Measurements from ENCODE around the gene VAMP4. TPM values are rescaled to one million over a fixed set of nuclear protein-coding genes. Genes with fewer than 3 reads are reported as not detected.

VAMP4 gene
- total RNA-seq, 1 experiment from 2014 or later: 4.2 TPM

DNA sequence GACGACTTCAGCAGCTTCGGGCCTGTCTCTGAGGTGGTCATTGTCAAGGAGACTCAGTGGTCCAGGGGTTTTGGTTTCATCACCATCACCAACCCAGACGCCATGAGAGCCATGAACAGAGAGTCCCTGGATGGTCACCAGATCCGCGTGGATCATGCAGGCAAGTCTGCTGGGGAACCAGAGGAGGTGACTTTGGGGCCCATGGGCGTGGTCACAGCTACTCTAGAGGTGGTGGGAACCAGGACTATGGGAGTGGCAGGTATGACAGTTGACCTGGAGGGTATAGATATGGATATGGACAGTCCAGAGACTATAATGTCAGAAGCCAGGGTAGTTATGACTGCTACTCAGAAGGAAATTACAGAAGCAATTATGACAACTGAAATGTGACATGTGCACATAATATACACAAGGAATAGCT is 20.3 kb upstream of the VAMP4 start:
- H3K14ac ChIP-seq (ENCODE audit: insufficient read depth, low read length): no peak overlapping the region
- H3K4ac ChIP-seq (ENCODE audit: low read depth, low read length): no peak overlapping the region
- no peaks in the 10 kb centered on the region for H3K27me3 ChIP-seq (ENCODE audit: insufficient read depth, low read length)

More for the DNA sequence above, 20.3 kb upstream of the VAMP4 start:
- TF ChIP-seq, protein P1, sequence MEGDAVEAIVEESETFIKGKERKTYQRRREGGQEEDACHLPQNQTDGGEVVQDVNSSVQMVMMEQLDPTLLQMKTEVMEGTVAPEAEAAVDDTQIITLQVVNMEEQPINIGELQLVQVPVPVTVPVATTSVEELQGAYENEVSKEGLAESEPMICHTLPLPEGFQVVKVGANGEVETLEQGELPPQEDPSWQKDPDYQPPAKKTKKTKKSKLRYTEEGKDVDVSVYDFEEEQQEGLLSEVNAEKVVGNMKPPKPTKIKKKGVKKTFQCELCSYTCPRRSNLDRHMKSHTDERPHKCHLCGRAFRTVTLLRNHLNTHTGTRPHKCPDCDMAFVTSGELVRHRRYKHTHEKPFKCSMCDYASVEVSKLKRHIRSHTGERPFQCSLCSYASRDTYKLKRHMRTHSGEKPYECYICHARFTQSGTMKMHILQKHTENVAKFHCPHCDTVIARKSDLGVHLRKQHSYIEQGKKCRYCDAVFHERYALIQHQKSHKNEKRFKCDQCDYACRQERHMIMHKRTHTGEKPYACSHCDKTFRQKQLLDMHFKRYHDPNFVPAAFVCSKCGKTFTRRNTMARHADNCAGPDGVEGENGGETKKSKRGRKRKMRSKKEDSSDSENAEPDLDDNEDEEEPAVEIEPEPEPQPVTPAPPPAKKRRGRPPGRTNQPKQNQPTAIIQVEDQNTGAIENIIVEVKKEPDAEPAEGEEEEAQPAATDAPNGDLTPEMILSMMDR (conservative IDR thresholded peaks at IDR 0.05): no peak
- Histone ChIP-seq H3K56ac (ENCODE audit: insufficient read length, low read depth, low read length) (no peak overlapping the region), H3K23me2 (ENCODE audit: insufficient read length, low read depth, low read length, poor library complexity, severe bottlenecking) (no peaks in the 10 kb centered on the region), H2BK15ac (ENCODE audit: low read depth, low read length) (no peak overlapping the region), H4K5ac (ENCODE audit: insufficient read length, low read depth, low read length) (no peak overlapping the region), H3T11ph (ENCODE audit: low read length) (no peak overlapping the region), H3K4me2 (ENCODE audit: insufficient read depth, insufficient read length, low read length) (no peak overlapping the region), H4K20me1 (ENCODE audit: control insufficient read depth, insufficient read depth, insufficient read length) (no peaks in the 10 kb centered on the region), H3K9me3 (ENCODE audit: control insufficient read depth, low read depth, low read length) (no peaks in the 10 kb centered on the region), H3K23ac (ENCODE audit: insufficient read length, low read depth, low read length) (no peak overlapping the region), H3K9ac (ENCODE audit: extremely low read depth, insufficient read length, low read length) (no peak overlapping the region), H3K18ac (ENCODE audit: insufficient read length, low read depth, low read length) (no peak overlapping the region), H2AFZ (ENCODE audit: low read length) (no peak overlapping the region), H2AK5ac (ENCODE audit: insufficient read length, low read length) (no peak overlapping the region), H3K4me1 (ENCODE audit: insufficient read depth, low read length) (no peaks in the 10 kb centered on the region), H4K8ac (replicated peaks; ENCODE audit: insufficient read length, low read depth, low read length) (no peak overlapping the region), H3K27ac (ENCODE audit: insufficient read length, low read depth, low read length) (no peak overlapping the region), H3K79me1 (ENCODE audit: insufficient read depth, low read depth, low read length, poor library complexity, severe bottlenecking) (no peaks in the 10 kb centered on the region), H3K79me2 (ENCODE audit: insufficient read depth, low read length) (no peaks in the 10 kb centered on the region), H2BK5ac (ENCODE audit: insufficient read length, low read length) (no peak overlapping the region), H2BK12ac (ENCODE audit: insufficient read length, low read depth, low read length) (no peak overlapping the region), H2BK120ac (ENCODE audit: low read depth, low read length, poor library complexity, severe bottlenecking) (no peak overlapping the region), H4K91ac (ENCODE audit: insufficient read length, low read depth, low read length) (no peak overlapping the region), H2BK20ac (ENCODE audit: low read depth, low read length, poor library complexity, severe bottlenecking) (no peak overlapping the region)
- Mint-ChIP-seq H3K9me3 (peaks cover 1 to 8% of the 10 kb centered on the region in 2 experiments; a peak in 4 of 5 replicates), H3K27me3 (ENCODE audit: low read depth) (peaks cover 2% of the 10 kb centered on the region; the same call in 1 of the 2 replicates), H3K4me3 (no peak overlapping the region), H3K4me1 (no peaks in the 10 kb centered on the region), H3K36me3 (ENCODE audit: insufficient read depth in 1 of 3, low read depth in 3 of 3) (peaks cover 0 to 2% (median 1%) of the 10 kb centered on the region in 3 experiments; a peak in 2 of 7 replicates), H3K27ac (no peak overlapping the region)
- DNase-seq: no peak
- no CpG with 5 or more reads among the region's 6 CpGs for WGBS (ENCODE audit: extremely low coverage, insufficient read length, low lambda C conversion rate)
